K562 (cell line): ENCODE results near the gene ODC1. TPM values are rescaled to one million over a fixed set of nuclear protein-coding genes. Genes with fewer than 3 reads are reported as not detected.

Experiments
- ARNT ChIP-seq, 2 experiments: fragments of 450-650 bp; IDR thresholded peaks; 2 replicates each; pipeline ENCODE4 v1.6.1; 2016; ENCODE audit warnings: mild to moderate bottlenecking in 1 of 2
- CHD4 ChIP-seq: fragments of 200-600 bp; sonication (generic); IDR thresholded peaks from 3 replicates; pipeline ENCODE4 v1.6.1; 2012; ENCODE audit warnings: low read depth, mild to moderate bottlenecking, mixed read lengths, low read length, inconsistent platforms; ENCODE audit not compliant: insufficient read depth, insufficient replicate concordance, poor library complexity, severe bottlenecking
- CREB3 ChIP-seq: fragments of 450-650 bp; conservative IDR thresholded peaks from 2 replicates; pipeline ENCODE4 v1.6.1; 2016; ENCODE audit warnings: missing genetic modification characterization, low read depth, mild to moderate bottlenecking, missing compliant biosample characterization, moderate library complexity
- E2F1 ChIP-seq: sonication (generic); formaldehyde crosslinking; IDR thresholded peaks from 2 replicates; pipeline ENCODE4 v1.8.1; 2023; ENCODE audit warnings: mild to moderate bottlenecking, missing genetic modification reagents, moderate library complexity
- HOMEZ ChIP-seq: fragments of 250-450 bp; sonication (Bioruptor Pico); IDR thresholded peaks from 2 replicates; pipeline ENCODE4 v1.4.0; 2020; ENCODE audit warnings: mild to moderate bottlenecking, moderate library complexity
- IFI16 ChIP-seq: fragments of 250-450 bp; sonication (Bioruptor Pico); IDR thresholded peaks from 2 replicates; pipeline ENCODE4 v2.1.2; 2022; ENCODE audit warnings: mild to moderate bottlenecking, inconsistent platforms
- MIER1 ChIP-seq: fragments of 450-650 bp; IDR thresholded peaks from 2 replicates; pipeline ENCODE4 v1.6.1; 2016; ENCODE audit warnings: antibody characterized with exemption, mild to moderate bottlenecking, low read depth
- NFIX ChIP-seq: fragments of 250-450 bp; sonication (Bioruptor Pico); IDR thresholded peaks from 2 replicates; pipeline ENCODE4 v1.4.0; 2020; ENCODE audit warnings: low read depth, mild to moderate bottlenecking, moderate library complexity
- POLR2G ChIP-seq: fragments of 200-400 bp; formaldehyde crosslinking; IDR thresholded peaks from 2 replicates; pipeline ENCODE4 v1.6.1; 2017; ENCODE audit warnings: low read depth, mild to moderate bottlenecking, antibody characterized with exemption, low read length, moderate library complexity
- PRPF4 ChIP-seq: fragments of 200-400 bp; formaldehyde crosslinking; IDR thresholded peaks from one replicate; pipeline ENCODE4 v1.6.1; 2017; ENCODE audit warnings: low read length, low read depth, mild to moderate bottlenecking; ENCODE audit not compliant: insufficient read depth, poor library complexity, severe bottlenecking
- RBM17 ChIP-seq: fragments of 200-400 bp; formaldehyde crosslinking; IDR thresholded peaks from 2 replicates; pipeline ENCODE4 v1.6.1; 2017; ENCODE audit warnings: low read depth, mild to moderate bottlenecking, low read length, borderline replicate concordance
- RBM22 ChIP-seq: fragments of 200-400 bp; formaldehyde crosslinking; IDR thresholded peaks from 2 replicates; pipeline ENCODE4 v1.6.1; 2018; ENCODE audit warnings: low read length, low read depth; ENCODE audit not compliant: poor library complexity, severe bottlenecking
- RUNX1 ChIP-seq: sonication (generic); IDR thresholded peaks from 2 replicates; pipeline ENCODE4 v1.6.1; 2016; ENCODE audit warnings: antibody characterized with exemption, low read depth
- SMARCB1 ChIP-seq: IDR thresholded peaks from 2 replicates; pipeline ENCODE4 v1.6.1; 2011; ENCODE audit warnings: improper control_type of control experiment, low read depth; ENCODE audit not compliant: insufficient read length
- SNIP1 ChIP-seq: fragments of 450-650 bp; IDR thresholded peaks from 2 replicates; pipeline ENCODE4 v1.7.1; 2017; ENCODE audit warnings: low read depth, mild to moderate bottlenecking
- XRCC5 ChIP-seq: fragments of 200-400 bp; formaldehyde crosslinking; IDR thresholded peaks from 2 replicates; pipeline ENCODE4 v1.6.1; 2017; ENCODE audit warnings: low read depth, mild to moderate bottlenecking, low read length
- ZFP1 ChIP-seq: fragments of 450-650 bp; formaldehyde crosslinking; IDR thresholded peaks from 2 replicates; pipeline ENCODE4 v1.4.0; 2020; ENCODE audit warnings: mild to moderate bottlenecking, mixed read lengths
- ZNF239 ChIP-seq: fragments of 250-450 bp; sonication (Bioruptor Pico); IDR thresholded peaks from 2 replicates; pipeline ENCODE4 v1.4.0; 2020; ENCODE audit warnings: mild to moderate bottlenecking
- ZNF384 ChIP-seq: IDR thresholded peaks from 2 replicates; pipeline ENCODE4 v1.6.1; 2012; ENCODE audit warnings: low read depth, low read length, improper control_type of control experiment
- ZNF398 ChIP-seq: fragments of 250-450 bp; sonication (Bioruptor Pico); IDR thresholded peaks from 2 replicates; pipeline ENCODE4 v1.8.0; 2021; ENCODE audit warnings: moderate library complexity, mild to moderate bottlenecking, inconsistent platforms
- ZNF511 ChIP-seq: sonication (generic); formaldehyde crosslinking; IDR thresholded peaks from 2 replicates; pipeline ENCODE4 v1.8.0; 2022; ENCODE audit warnings: mild to moderate bottlenecking, missing genetic modification reagents
- ZNF668 ChIP-seq: fragments of 250-450 bp; sonication (Bioruptor Pico); IDR thresholded peaks from 2 replicates; pipeline ENCODE4 v1.8.0; 2022; ENCODE audit warnings: mild to moderate bottlenecking, inconsistent platforms
- polyA plus RNA-seq, 8 experiments: library from polyadenylated mRNA; depleted of rRNA in 4 of 8; stranded (reverse) in 5 of 8; unstranded in 3 of 8; fragments of >200 nt; fragmentation: Nextera tagmentation in 2 of 8; fragmentation: Illumina TruSeq in 1 of 8; extraction: Ambion mirVana in 2 of 8; extraction: Trizol in 1 of 8; gene quantifications; 2 replicates each; pipeline versions ENCODE4 v1.2.1 to v1.2.3, GENCODE V29; 2011 to 2014; ENCODE audit warnings: inconsistent platforms in 1 of 8, missing spikeins in 1 of 8
- total RNA-seq, 7 experiments: library from RNA; depleted of rRNA in 6 of 7; stranded (reverse); fragments of >200 nt in 6 of 7; fragmentation: Illumina TruSeq in 2 of 7; extraction: Trizol in 2 of 7; gene quantifications; 2 replicates each; pipeline versions ENCODE4 v1.2.1 to v1.2.3, GENCODE V29; 2011 to 2021; ENCODE audit warnings: low replicate concordance in 1 of 7

ODC1 gene
- total and polyA plus RNA-seq, 9 of the 15 experiments (the other 6 are each of a cell fraction or from before 2014, with no cell fraction given) = 142 to 563 (median 457) TPM

GRCh38 chr2:10447300-10447894 is 730 bp downstream of the ODC1 start (continued):
- no peak for TF ChIP-seq CHD4
- TF ChIP-seq ZFP1 (CRISPR knock-in tag) = no peak
- 0 out of 4 replicates have a peak, but pooled peaks of 1 of the 2 experiments have one; percentile 41 for TF ChIP-seq ARNT (IDR thresholded peaks at IDR 0.05)
- TF ChIP-seq ZNF384 = no peak
- no peak for TF ChIP-seq ZNF668 (CRISPR knock-in tag)
- TF ChIP-seq MIER1 = no peak
- TF ChIP-seq POLR2G = no peak
- no peak for TF ChIP-seq SNIP1
- no peak for TF ChIP-seq HOMEZ (CRISPR knock-in tag)
- TF ChIP-seq CREB3 (tag) = 0 out of 2 replicates have a peak, but pooled peaks have one; percentile 20
- no peak for TF ChIP-seq IFI16
- TF ChIP-seq ZNF511 = 0 out of 2 replicates have a peak, but pooled peaks have one; percentile 71
- TF ChIP-seq RUNX1 = no peak
- no peak for TF ChIP-seq SMARCB1
- TF ChIP-seq XRCC5 = no peak
- TF ChIP-seq ZNF239 = no peak
- TF ChIP-seq ZNF398 = no peak
- TF ChIP-seq RBM17 = no peak
- TF ChIP-seq RBM22 = no peak
- TF ChIP-seq PRPF4 = peak; percentile 73
- TF ChIP-seq NFIX (CRISPR knock-in tag) = no peak
- TF ChIP-seq E2F1 = no peak
